H1 (cell line): Measurements from ENCODE around the gene SMIM20.

Source experiments
- EP300 ChIP-seq, 2 experiments: IDR thresholded peaks; 1 replicate in 1 of 2; 2 replicates in 1 of 2; pipeline ENCODE4 v1.6.1; 2011 to 2012; ENCODE audit warnings: low read depth in 2 of 2, low read length in 2 of 2, mild to moderate bottlenecking in 2 of 2, borderline replicate concordance in 1 of 2, inconsistent platforms in 1 of 2, moderate library complexity in 1 of 2
- EZH2 ChIP-seq: fragments of 200-600 bp; sonication (generic); IDR thresholded peaks from 2 replicates; pipeline ENCODE4 v1.7.1; 2012; ENCODE audit warnings: low read depth, mild to moderate bottlenecking, moderate library complexity, low read length, inconsistent platforms; ENCODE audit not compliant: severe bottlenecking
- JUN ChIP-seq: IDR thresholded peaks from 2 replicates; pipeline ENCODE4 v1.6.1; 2011; ENCODE audit warnings: low read depth, mild to moderate bottlenecking, improper control_type of control experiment, low read length
- SP1 ChIP-seq: IDR thresholded peaks from 2 replicates; pipeline ENCODE4 v1.6.1; 2011; ENCODE audit warnings: low read depth, low read length
- TF ChIP-seq, protein P1 (sequence below), 3 experiments: IDR thresholded peaks; 1 replicate in 2 of 3; 2 replicates in 1 of 3; pipeline versions ENCODE4 v1.5.1 to v1.6.1; 2011; ENCODE audit warnings: low read length in 3 of 3, mild to moderate bottlenecking in 3 of 3, inconsistent platforms in 2 of 3, low read depth in 1 of 3, moderate library complexity in 1 of 3; ENCODE audit not compliant: insufficient read depth in 1 of 3; ENCODE audit errors: control extremely low read depth in 1 of 3
- TF ChIP-seq, protein P2 (sequence below): IDR thresholded peaks from 2 replicates; pipeline ENCODE4 v1.6.1; 2011; ENCODE audit warnings: low read depth, mild to moderate bottlenecking, low read length; ENCODE audit not compliant: insufficient read depth

DNA sequence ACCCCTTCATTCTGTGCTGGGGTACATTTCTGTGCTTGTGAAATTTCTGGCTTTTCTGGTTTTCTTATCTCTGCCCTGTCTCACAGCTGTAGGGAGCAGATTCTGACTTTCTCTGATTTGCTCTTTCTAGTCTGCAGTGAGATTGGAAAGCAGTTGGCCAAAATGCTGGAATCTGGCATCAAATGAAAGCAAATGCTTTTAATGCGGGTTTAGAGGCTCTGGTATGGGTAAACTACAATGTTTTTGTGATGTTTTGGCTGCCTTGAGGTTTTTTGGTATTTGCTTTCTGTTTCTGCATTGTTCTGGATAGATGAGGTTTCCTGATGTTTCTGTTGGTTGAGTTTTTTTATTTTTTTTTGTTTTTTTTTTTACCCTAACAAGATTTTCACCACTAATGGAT, 23.8 kb downstream of the SMIM20 start:
- TF ChIP-seq, protein P1, sequence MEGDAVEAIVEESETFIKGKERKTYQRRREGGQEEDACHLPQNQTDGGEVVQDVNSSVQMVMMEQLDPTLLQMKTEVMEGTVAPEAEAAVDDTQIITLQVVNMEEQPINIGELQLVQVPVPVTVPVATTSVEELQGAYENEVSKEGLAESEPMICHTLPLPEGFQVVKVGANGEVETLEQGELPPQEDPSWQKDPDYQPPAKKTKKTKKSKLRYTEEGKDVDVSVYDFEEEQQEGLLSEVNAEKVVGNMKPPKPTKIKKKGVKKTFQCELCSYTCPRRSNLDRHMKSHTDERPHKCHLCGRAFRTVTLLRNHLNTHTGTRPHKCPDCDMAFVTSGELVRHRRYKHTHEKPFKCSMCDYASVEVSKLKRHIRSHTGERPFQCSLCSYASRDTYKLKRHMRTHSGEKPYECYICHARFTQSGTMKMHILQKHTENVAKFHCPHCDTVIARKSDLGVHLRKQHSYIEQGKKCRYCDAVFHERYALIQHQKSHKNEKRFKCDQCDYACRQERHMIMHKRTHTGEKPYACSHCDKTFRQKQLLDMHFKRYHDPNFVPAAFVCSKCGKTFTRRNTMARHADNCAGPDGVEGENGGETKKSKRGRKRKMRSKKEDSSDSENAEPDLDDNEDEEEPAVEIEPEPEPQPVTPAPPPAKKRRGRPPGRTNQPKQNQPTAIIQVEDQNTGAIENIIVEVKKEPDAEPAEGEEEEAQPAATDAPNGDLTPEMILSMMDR (IDR thresholded peaks at IDR 0.05; ENCODE audit: control extremely low read depth in 1 of 3, insufficient read depth in 1 of 3, low read depth in 1 of 3, low read length in 3 of 3), result no peak
- TF ChIP-seq SP1, result no peak
- TF ChIP-seq, protein P2, sequence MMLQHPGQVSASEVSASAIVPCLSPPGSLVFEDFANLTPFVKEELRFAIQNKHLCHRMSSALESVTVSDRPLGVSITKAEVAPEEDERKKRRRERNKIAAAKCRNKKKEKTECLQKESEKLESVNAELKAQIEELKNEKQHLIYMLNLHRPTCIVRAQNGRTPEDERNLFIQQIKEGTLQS, result no peak
- no peak for TF ChIP-seq JUN
- no peak for TF ChIP-seq EP300 (IDR thresholded peaks at IDR 0.05; ENCODE audit: borderline replicate concordance in 1 of 2, low read depth in 2 of 2, low read length in 2 of 2)
- TF ChIP-seq EZH2, result no peak
